HEK293 (cell line): ENCODE data around the gene HES7.

Experiments
- CTCF ChIA-PET: fragments of 350-600 bp; formaldehyde crosslinking; extraction: SDS; loops from one replicate; lab custom pipeline; 2021; ENCODE audit warnings: antibody characterized with exemption; lab: Yijun Ruan, JAX
- POLR2A ChIA-PET: fragments of 300-600 bp; formaldehyde crosslinking; extraction: SDS; loops from one replicate; lab custom pipeline; 2020; ENCODE audit warnings: antibody characterized with exemption, inconsistent platforms; lab: Yijun Ruan, JAX
- H3K27ac ChIP-seq: fragments of 200-500 bp; sonication (Bioruptor generic); 2 replicates; pipeline ENCODE4 v1.5.1; 2014; ENCODE audit warnings: low read depth, low read length, control low read depth, inconsistent platforms; ENCODE audit errors: extremely low read depth
- H3K36me3 ChIP-seq, 2 experiments: fragments of 200-500 bp in 1 of 2; sonication (Bioruptor generic) in 1 of 2; 1 replicate in 1 of 2; 2 replicates in 1 of 2; pipeline ENCODE4 v1.5.1; 2014 to 2017; ENCODE audit warnings: inconsistent platforms in 2 of 2, low read length in 2 of 2; ENCODE audit not compliant: control insufficient read depth in 2 of 2, insufficient read depth in 1 of 2
- H3K4me1 ChIP-seq: fragments of 200-500 bp; sonication (Bioruptor generic); 2 replicates; pipeline ENCODE4 v1.5.1; 2014; ENCODE audit warnings: mild to moderate bottlenecking, low read length, inconsistent platforms; ENCODE audit not compliant: control insufficient read depth, insufficient read depth
- H3K4me3 ChIP-seq: 2 replicates; pipeline ENCODE4 v1.5.1; 2011; ENCODE audit warnings: low read depth, mild to moderate bottlenecking, control low read depth, low read length, moderate library complexity
- H3K9me3 ChIP-seq: fragments of 200-500 bp; sonication (Bioruptor generic); 2 replicates; pipeline ENCODE4 v1.5.1; 2014; ENCODE audit warnings: low read depth, low read length, inconsistent platforms; ENCODE audit not compliant: control insufficient read depth, insufficient read depth
- FEZF1 ChIP-seq: fragments of 450-650 bp; formaldehyde crosslinking; IDR thresholded peaks from 2 replicates; pipeline ENCODE4 v1.5.1; 2016; ENCODE audit warnings: missing biosample characterization, missing genetic modification characterization
- KLF1 ChIP-seq: fragments of 450-650 bp; formaldehyde crosslinking; IDR thresholded peaks from 2 replicates; pipeline ENCODE4 v1.5.1; 2016; ENCODE audit warnings: missing biosample characterization, missing genetic modification characterization
- MYNN ChIP-seq: fragments of 450-650 bp; formaldehyde crosslinking; IDR thresholded peaks from 2 replicates; pipeline ENCODE4 v1.5.1; 2016; ENCODE audit warnings: missing biosample characterization, missing genetic modification characterization, borderline replicate concordance
- SCRT2 ChIP-seq: fragments of 450-650 bp; formaldehyde crosslinking; IDR thresholded peaks from 2 replicates; pipeline ENCODE4 v1.5.1; 2016; ENCODE audit warnings: missing biosample characterization, missing genetic modification characterization
- ZBTB1 ChIP-seq: fragments of 450-650 bp; formaldehyde crosslinking; IDR thresholded peaks from 2 replicates; pipeline ENCODE4 v1.5.1; 2016; ENCODE audit warnings: missing biosample characterization, missing genetic modification characterization
- ZBTB7A ChIP-seq: fragments of 450-650 bp; formaldehyde crosslinking; IDR thresholded peaks from 2 replicates; pipeline ENCODE4 v1.5.1; 2016; ENCODE audit warnings: low read depth, missing biosample characterization, missing genetic modification characterization
- ZFP41 ChIP-seq: fragments of 450-650 bp; formaldehyde crosslinking; IDR thresholded peaks from 2 replicates; pipeline ENCODE4 v1.5.1; 2016; ENCODE audit warnings: missing biosample characterization, missing genetic modification characterization, borderline replicate concordance
- ZNF146 ChIP-seq: fragments of 450-650 bp; formaldehyde crosslinking; IDR thresholded peaks from 2 replicates; pipeline ENCODE4 v1.5.1; 2016; ENCODE audit warnings: missing biosample characterization, missing genetic modification characterization
- ZNF24 ChIP-seq: fragments of 450-650 bp; formaldehyde crosslinking; IDR thresholded peaks from 2 replicates; pipeline ENCODE4 v1.5.1; 2016; ENCODE audit warnings: missing biosample characterization, missing genetic modification characterization
- ZNF302 ChIP-seq: fragments of 450-650 bp; formaldehyde crosslinking; IDR thresholded peaks from 2 replicates; pipeline ENCODE4 v1.5.1; 2016; ENCODE audit warnings: missing biosample characterization, missing genetic modification characterization, low read depth
- ZNF324 ChIP-seq: fragments of 450-650 bp; formaldehyde crosslinking; IDR thresholded peaks from 2 replicates; pipeline ENCODE4 v1.5.1; 2016; ENCODE audit warnings: missing biosample characterization, missing genetic modification characterization
- ZNF37A ChIP-seq: fragments of 450-650 bp; IDR thresholded peaks from 2 replicates; pipeline ENCODE4 v1.5.1; 2018; ENCODE audit warnings: missing biosample characterization, missing genetic modification characterization
- ZNF391 ChIP-seq: fragments of 450-650 bp; formaldehyde crosslinking; IDR thresholded peaks from 2 replicates; pipeline ENCODE4 v1.5.1; 2016; ENCODE audit warnings: low read depth, missing biosample characterization, missing genetic modification characterization, borderline replicate concordance
- ZNF548 ChIP-seq: fragments of 450-650 bp; formaldehyde crosslinking; IDR thresholded peaks from 2 replicates; pipeline ENCODE4 v1.5.1; 2016; ENCODE audit warnings: missing biosample characterization, missing genetic modification characterization
- ZNF561 ChIP-seq: fragments of 450-650 bp; IDR thresholded peaks from 2 replicates; pipeline ENCODE4 v1.5.1; 2018; ENCODE audit warnings: missing biosample characterization, missing genetic modification characterization, borderline replicate concordance
- ZNF664 ChIP-seq: fragments of 450-650 bp; formaldehyde crosslinking; IDR thresholded peaks from 2 replicates; pipeline ENCODE4 v1.5.1; 2016; ENCODE audit warnings: missing biosample characterization, missing genetic modification characterization
- ZNF677 ChIP-seq: fragments of 450-650 bp; IDR thresholded peaks from 2 replicates; pipeline ENCODE4 v1.5.0; 2018; ENCODE audit warnings: missing biosample characterization, mild to moderate bottlenecking, missing genetic modification characterization, moderate library complexity
- ZSCAN23 ChIP-seq: fragments of 450-650 bp; formaldehyde crosslinking; IDR thresholded peaks from 2 replicates; pipeline ENCODE4 v1.5.1; 2016; ENCODE audit warnings: missing biosample characterization, missing genetic modification characterization
- TF ChIP-seq, protein P1 (sequence below): fragments of 450-650 bp; formaldehyde crosslinking; IDR thresholded peaks from 2 replicates; pipeline ENCODE4 v1.5.1; 2016; ENCODE audit warnings: missing biosample characterization, missing genetic modification characterization
- TF ChIP-seq, protein P2 (sequence below): fragments of 450-650 bp; formaldehyde crosslinking; conservative IDR thresholded peaks from 2 replicates; pipeline ENCODE4 v1.5.1; 2016; ENCODE audit warnings: low read depth, missing biosample characterization, missing genetic modification characterization

HES7 gene

DNA sequence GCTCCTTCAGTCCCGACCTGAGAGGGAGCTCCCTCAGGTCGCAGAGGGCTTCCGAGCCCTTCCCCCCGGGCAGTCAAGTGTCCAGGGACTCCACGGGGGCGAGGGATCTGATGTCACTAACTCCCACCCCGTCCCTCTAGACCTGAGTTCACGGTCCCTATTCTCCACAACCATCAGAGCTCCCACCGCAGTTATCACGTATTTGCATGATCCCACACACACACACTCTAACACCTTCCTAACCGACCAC, 32.0 kb upstream of the HES7 start (continued):
- 0 out of 2 replicates have a peak, but pooled peaks have one; percentile 42 for TF ChIP-seq ZSCAN23
- 0 out of 2 replicates have a peak, but pooled peaks have one; percentile 30 for TF ChIP-seq ZBTB7A
- TF ChIP-seq ZNF677: no peak
- TF ChIP-seq, protein P1, sequence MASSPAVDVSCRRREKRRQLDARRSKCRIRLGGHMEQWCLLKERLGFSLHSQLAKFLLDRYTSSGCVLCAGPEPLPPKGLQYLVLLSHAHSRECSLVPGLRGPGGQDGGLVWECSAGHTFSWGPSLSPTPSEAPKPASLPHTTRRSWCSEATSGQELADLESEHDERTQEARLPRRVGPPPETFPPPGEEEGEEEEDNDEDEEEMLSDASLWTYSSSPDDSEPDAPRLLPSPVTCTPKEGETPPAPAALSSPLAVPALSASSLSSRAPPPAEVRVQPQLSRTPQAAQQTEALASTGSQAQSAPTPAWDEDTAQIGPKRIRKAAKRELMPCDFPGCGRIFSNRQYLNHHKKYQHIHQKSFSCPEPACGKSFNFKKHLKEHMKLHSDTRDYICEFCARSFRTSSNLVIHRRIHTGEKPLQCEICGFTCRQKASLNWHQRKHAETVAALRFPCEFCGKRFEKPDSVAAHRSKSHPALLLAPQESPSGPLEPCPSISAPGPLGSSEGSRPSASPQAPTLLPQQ (tag by site-specific recombination): 0 out of 2 replicates have a peak, but pooled peaks have one; percentile 33
- TF ChIP-seq MYNN (tag by site-specific recombination): 0 out of 2 replicates have a peak, but pooled peaks have one; percentile 17
- TF ChIP-seq ZNF146 (tag by site-specific recombination): 0 out of 2 replicates have a peak, but pooled peaks have one; percentile 21
- TF ChIP-seq ZNF302 (tag by site-specific recombination): no peak
- TF ChIP-seq ZNF324 (tag by site-specific recombination): peak; percentile 83; the same call in 1 of the 2 replicates

DNA sequence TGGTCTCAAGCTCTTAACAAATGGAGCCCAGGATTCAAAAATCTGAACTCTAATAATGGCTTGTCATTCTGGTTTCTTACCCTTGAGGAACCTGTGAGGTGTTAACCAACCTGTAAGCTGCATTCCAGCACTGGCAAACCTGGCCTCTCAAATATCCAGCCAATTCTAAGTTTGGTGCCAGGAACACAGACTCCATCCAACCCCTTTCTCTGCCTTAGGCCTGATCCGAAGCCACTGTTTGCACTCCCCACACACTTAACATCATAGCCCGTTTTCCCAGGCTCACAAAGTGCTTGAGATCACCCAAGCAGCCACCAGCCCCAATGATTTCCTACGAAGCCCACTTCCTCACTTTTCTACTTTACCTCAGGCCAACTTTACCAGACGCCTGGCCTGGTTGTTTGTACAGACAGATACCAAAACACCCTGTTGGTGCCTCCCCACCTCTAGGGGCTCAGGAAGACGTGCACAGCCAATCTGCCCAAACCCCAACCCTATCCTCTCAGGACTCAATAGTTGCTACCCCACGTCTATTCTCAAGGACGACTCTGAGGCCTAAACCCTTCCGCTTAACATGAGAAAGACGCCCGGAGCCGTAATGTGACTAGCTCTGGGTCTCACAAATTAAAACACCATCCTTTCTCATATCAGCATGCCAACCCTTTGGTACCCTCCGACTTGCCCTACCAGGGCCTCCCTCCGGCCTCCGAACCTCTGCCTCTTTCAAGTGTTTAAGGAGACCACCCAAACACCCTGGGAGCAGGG, 31.5 kb upstream of the HES7 start:
- H3K36me3 ChIP-seq: peaks cover 11 to 20% of the 10 kb centered on the region in 2 experiments; a peak in 2 of 3 replicates
- peaks cover 25% of the 10 kb centered on the region for H3K4me1 ChIP-seq
- TF ChIP-seq ZNF391 (0 out of 2 replicates have a peak, but pooled peaks have one; percentile 9), ZFP41 (no peak), SCRT2 (tag by site-specific recombination) (no peak), ZNF24 (no peak), ZBTB1 (tag by site-specific recombination) (no peak)
- H3K9me3 ChIP-seq: no peaks in the 10 kb centered on the region
- CTCF ChIA-PET: interaction anchor here (0.6 to 7.3 kb wide), 9 partner anchors 12 to 82 kb away, joined by 3 to 91 read pairs (median 3); partner anchors contain the start of gene ALOXE3
- H3K4me3 ChIP-seq: peak overlapping the region; percentile 45
- POLR2A ChIA-PET: interaction anchor here (1.3 to 4.6 kb wide), 6 partner anchors 16 to 67 kb away, joined by 10 to 34 read pairs (median 16); partner anchors contain the start of genes ALOXE3, AURKB and TMEM107
- H3K27ac ChIP-seq: peak overlapping the region; percentile 74

DNA sequence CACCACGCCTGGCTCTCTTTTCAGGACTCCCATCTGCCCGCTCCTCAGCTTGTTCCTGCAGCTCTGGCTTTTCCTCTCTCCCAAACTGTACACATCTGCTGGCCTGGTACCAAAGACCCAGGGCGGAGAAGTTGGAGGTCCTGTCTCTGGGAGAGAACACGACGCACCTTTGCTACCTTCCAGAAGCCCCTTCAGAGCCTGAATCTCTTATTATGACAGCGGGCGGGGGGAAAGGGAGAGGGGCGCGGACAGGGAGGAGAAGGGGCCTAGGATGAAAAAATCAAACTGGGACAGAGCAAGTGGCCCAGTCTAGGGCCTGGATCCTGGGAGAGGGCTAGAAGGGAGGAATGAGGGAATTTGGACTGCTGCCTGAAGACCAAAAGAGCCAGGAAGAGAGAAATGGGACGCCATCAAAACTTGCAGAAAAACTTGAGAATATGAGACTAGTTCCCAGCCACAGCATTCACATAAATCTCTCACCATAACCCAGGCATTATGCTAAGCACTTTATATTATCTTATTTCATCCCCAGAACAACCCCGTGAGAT, 30.8 kb upstream of the HES7 start:
- TF ChIP-seq FEZF1 (tag by site-specific recombination) (0 out of 2 replicates have a peak, but pooled peaks have one; percentile 1), ZNF561 (tag by site-specific recombination) (peak; percentile 7; the same call in 1 of the 2 replicates), ZNF37A (tag by site-specific recombination) (no peak), ZNF664 (tag by site-specific recombination) (0 out of 2 replicates have a peak, but pooled peaks have one; percentile 25), KLF1 (tag by site-specific recombination) (peak; percentile 1; the same call in 1 of the 2 replicates), ZNF548 (tag by site-specific recombination) (no peak)
- TF ChIP-seq, protein P2, sequence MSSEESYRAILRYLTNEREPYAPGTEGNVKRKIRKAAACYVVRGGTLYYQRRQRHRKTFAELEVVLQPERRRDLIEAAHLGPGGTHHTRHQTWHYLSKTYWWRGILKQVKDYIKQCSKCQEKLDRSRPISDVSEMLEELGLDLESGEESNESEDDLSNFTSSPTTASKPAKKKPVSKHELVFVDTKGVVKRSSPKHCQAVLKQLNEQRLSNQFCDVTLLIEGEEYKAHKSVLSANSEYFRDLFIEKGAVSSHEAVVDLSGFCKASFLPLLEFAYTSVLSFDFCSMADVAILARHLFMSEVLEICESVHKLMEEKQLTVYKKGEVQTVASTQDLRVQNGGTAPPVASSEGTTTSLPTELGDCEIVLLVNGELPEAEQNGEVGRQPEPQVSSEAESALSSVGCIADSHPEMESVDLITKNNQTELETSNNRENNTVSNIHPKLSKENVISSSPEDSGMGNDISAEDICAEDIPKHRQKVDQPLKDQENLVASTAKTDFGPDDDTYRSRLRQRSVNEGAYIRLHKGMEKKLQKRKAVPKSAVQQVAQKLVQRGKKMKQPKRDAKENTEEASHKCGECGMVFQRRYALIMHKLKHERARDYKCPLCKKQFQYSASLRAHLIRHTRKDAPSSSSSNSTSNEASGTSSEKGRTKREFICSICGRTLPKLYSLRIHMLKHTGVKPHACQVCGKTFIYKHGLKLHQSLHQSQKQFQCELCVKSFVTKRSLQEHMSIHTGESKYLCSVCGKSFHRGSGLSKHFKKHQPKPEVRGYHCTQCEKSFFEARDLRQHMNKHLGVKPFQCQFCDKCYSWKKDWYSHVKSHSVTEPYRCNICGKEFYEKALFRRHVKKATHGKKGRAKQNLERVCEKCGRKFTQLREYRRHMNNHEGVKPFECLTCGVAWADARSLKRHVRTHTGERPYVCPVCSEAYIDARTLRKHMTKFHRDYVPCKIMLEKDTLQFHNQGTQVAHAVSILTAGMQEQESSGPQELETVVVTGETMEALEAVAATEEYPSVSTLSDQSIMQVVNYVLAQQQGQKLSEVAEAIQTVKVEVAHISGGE (tag by site-specific recombination): no peak

More for the DNA sequence above, 30.8 kb upstream of the HES7 start:
- ChIA-PET CTCF (interaction anchor here (0.6 to 7.3 kb wide), 6 partner anchors 15 to 81 kb away, joined by 3 to 91 read pairs (median 5); partner anchors contain the start of genes ALOX12B and ALOXE3), POLR2A (interaction anchor here (0.7 to 2.0 kb wide), 12 partner anchors 9 to 281 kb away, joined by 3 to 16 read pairs (median 4); partner anchors contain the start of genes ALOXE3, AURKB, BORCS6 and KRABD2)
- peak overlapping the region; percentile 74 for H3K27ac ChIP-seq
- no peak overlapping the region for H3K4me3 ChIP-seq
- H3K4me1 ChIP-seq: peaks cover 25% of the 10 kb centered on the region
- H3K9me3 ChIP-seq: no peaks in the 10 kb centered on the region
- peaks cover 4 to 20% of the 10 kb centered on the region in 2 experiments; a peak in 2 of 3 replicates for H3K36me3 ChIP-seq
